ENCODE measurements around the gene NPAS3.

- TF ChIP-seq CTCF (conservative IDR thresholded peaks at IDR 0.05; ENCODE audit: low read length), result no peak
- TF ChIP-seq EZH2phosphoT487 (IDR thresholded peaks at IDR 0.05; ENCODE audit: borderline replicate concordance, low read depth, low read length), result no peak
Observed at GRCh38 chr14:33070475-33070874, 131.8 kb downstream of the NPAS3 start.
